ENCODE data around the gene CDKN2A.

GRCh38 chr9:22043928-22044327 is 49.7 kb upstream of the CDKN2A start:
- TF ChIP-seq POLR2A (IDR thresholded peaks at IDR 0.05; ENCODE audit: low read depth, low read length) (no peak), CTCF (IDR thresholded peaks at IDR 0.05; ENCODE audit: extremely low read depth in 1 of 2, insufficient read depth in 1 of 2, low read depth in 1 of 2, low read length in 2 of 2) (no peak), POLR2AphosphoS5 (IDR thresholded peaks at IDR 0.05; ENCODE audit: insufficient read depth, low read depth, low read length) (no peak), MAX (IDR thresholded peaks at IDR 0.05; ENCODE audit: insufficient read depth, insufficient read length) (no peak), EZH2 (IDR thresholded peaks at IDR 0.05; ENCODE audit: borderline replicate concordance, low read depth, low read length, severe bottlenecking) (no peak), GATA2 (IDR thresholded peaks at IDR 0.05; ENCODE audit: insufficient read depth, insufficient read length, low read depth, low read length) (no peak)

Measured in endothelial cell of umbilical vein (primary cell).